K562 (cell line): ENCODE data around the gene MTPN. TPM values are rescaled to one million over a fixed set of nuclear protein-coding genes. Genes with fewer than 3 reads are reported as not detected.

ENCODE experiments used
- ATAC-seq: fragments of 200-7000 bp; cut with Tn5 transposase; 3 replicates; pipeline ENCODE4 v1.9.1; 2020; ENCODE audit warnings: moderate library complexity
- BruUV-seq: library from RNA; stranded (reverse); fragments of 400-500 nt; replicated peaks from 2 replicates; lab custom pipeline; 2021; lab: Mats Ljungman, UMichigan
- CTCF ChIA-PET: fragments of 300-600 bp; formaldehyde crosslinking; extraction: SDS; loops from one replicate; lab custom pipeline; 2021; ENCODE audit warnings: low intra/inter-chr PET ratio; lab: Yijun Ruan, JAX
- POLR2A ChIA-PET: fragments of 300-600, 350-650 bp; sonication (Branson Sonifier 250); formaldehyde crosslinking; extraction: SDS; loops from one replicate; lab custom pipeline; 2021; ENCODE audit warnings: antibody characterized with exemption, inconsistent platforms; lab: Yijun Ruan, JAX
- DNase-seq, 4 experiments: peaks; one replicate each; pipeline versions ENCODE4 v3.0.0 to v3.0.0-alpha.2; 2011 to 2018; ENCODE audit warnings: low spot score in 3 of 4, mixed read lengths in 3 of 4; ENCODE audit errors: extremely low read depth in 1 of 4
- FAIRE-seq: peaks from 2 replicates; lab custom pipeline; 2011; peaks lifted over from hg19 to GRCh38; lab: Jason Lieb, UNC
- H2AFZ ChIP-seq: 2 replicates; pipeline ENCODE4 v1.6.0; 2011; ENCODE audit warnings: low read depth, low read length, control low read depth, inconsistent platforms
- H3K27ac ChIP-seq: fragments of 200-600 bp; 3 replicates; pipeline ENCODE4 v1.8.0; 2011; ENCODE audit warnings: low read depth, mild to moderate bottlenecking, control low read depth, inconsistent platforms, low read length, moderate library complexity, mixed read lengths; ENCODE audit errors: extremely low read depth
- H3K27me3 ChIP-seq, 2 experiments: fragments of 300-600 bp in 1 of 2; 2 replicates in 1 of 2; 3 replicates in 1 of 2; pipeline versions ENCODE4 v1.6.0 to v1.8.0; 2011; ENCODE audit warnings: inconsistent platforms in 2 of 2, low read length in 2 of 2, mild to moderate bottlenecking in 1 of 2, mixed read lengths in 1 of 2, moderate library complexity in 1 of 2; ENCODE audit not compliant: control insufficient read depth in 2 of 2, insufficient read depth in 2 of 2
- H3K36me3 ChIP-seq: fragments of 300-600 bp; 3 replicates; pipeline ENCODE4 v1.8.0; 2011; ENCODE audit warnings: mild to moderate bottlenecking, low read length, inconsistent platforms; ENCODE audit not compliant: control insufficient read depth, insufficient read depth
- H3K4me1 ChIP-seq, 2 experiments: fragments of 200-600 bp in 1 of 2; replicated peaks in 1 of 2; 2 replicates in 1 of 2; 3 replicates in 1 of 2; pipeline versions ENCODE4 v1.5.1 to v1.8.0; 2011; ENCODE audit warnings: inconsistent platforms in 2 of 2, low read length in 2 of 2, mild to moderate bottlenecking in 1 of 2, mixed read lengths in 1 of 2, moderate library complexity in 1 of 2; ENCODE audit not compliant: control insufficient read depth in 2 of 2, insufficient read depth in 2 of 2
- H3K4me2 ChIP-seq: 2 replicates; pipeline ENCODE4 v1.6.1; 2011; ENCODE audit warnings: low read length, control low read depth, inconsistent platforms, mixed read lengths; ENCODE audit not compliant: insufficient read depth
- H3K4me3 ChIP-seq: fragments of 200-600 bp; sonication (generic), shearing (Covaris generic); 2 replicates; pipeline ENCODE4 v1.5.1; 2016; ENCODE audit warnings: control low read depth, inconsistent platforms
- H3K79me2 ChIP-seq: fragments of 200-600 bp; 3 replicates; pipeline ENCODE4 v1.8.0; 2011; ENCODE audit warnings: low read length, inconsistent platforms; ENCODE audit not compliant: control insufficient read depth, insufficient read depth
- H3K9ac ChIP-seq, 2 experiments: 2 replicates each; pipeline versions ENCODE4 v1.6.0 to v1.6.1; 2011; ENCODE audit warnings: low read depth in 2 of 2, low read length in 2 of 2, control low read depth in 1 of 2, inconsistent platforms in 1 of 2, mild to moderate bottlenecking in 1 of 2, mixed read lengths in 1 of 2; ENCODE audit not compliant: insufficient read depth in 1 of 2
- H3K9me1 ChIP-seq: one replicate; pipeline ENCODE4 v1.6.0; 2011; ENCODE audit warnings: inconsistent platforms, mild to moderate bottlenecking, low read length, moderate library complexity; ENCODE audit not compliant: control insufficient read depth, insufficient read depth
- H3K9me3 ChIP-seq: replicated peaks from 2 replicates; pipeline ENCODE4 v1.5.1; 2011; ENCODE audit warnings: low read depth, low read length, inconsistent platforms; ENCODE audit not compliant: control insufficient read depth, insufficient read depth
- H4K20me1 ChIP-seq: replicated peaks from 2 replicates; pipeline ENCODE4 v1.6.1; 2011; ENCODE audit warnings: low read length, inconsistent platforms, mixed read lengths; ENCODE audit not compliant: control insufficient read depth, insufficient read depth
- BACH1 ChIP-seq: fragments of 200-800 bp; sonication (Bioruptor generic); IDR thresholded peaks from 2 replicates; pipeline ENCODE4 v1.6.1; 2016; ENCODE audit warnings: missing genetic modification characterization, missing compliant biosample characterization
- C11orf30 ChIP-seq: fragments of 450-650 bp; IDR thresholded peaks from 2 replicates; pipeline ENCODE4 v1.6.1; 2016; ENCODE audit warnings: low read depth, mild to moderate bottlenecking
- CBFB ChIP-seq: sonication (generic); formaldehyde crosslinking; IDR thresholded peaks from 2 replicates; pipeline ENCODE4 v1.4.0; 2020; ENCODE audit warnings: mild to moderate bottlenecking, missing genetic modification reagents
- NCOA2 ChIP-seq, 2 experiments: fragments of 450-650 bp; IDR thresholded peaks; 2 replicates each; pipeline ENCODE4 v1.6.1; 2018; ENCODE audit warnings: mild to moderate bottlenecking in 2 of 2, moderate library complexity in 1 of 2; ENCODE audit not compliant: partially characterized antibody in 2 of 2
- PHF8 ChIP-seq: fragments of 200-600 bp; sonication (generic); IDR thresholded peaks from 2 replicates; pipeline ENCODE4 v1.6.1; 2012; ENCODE audit warnings: mixed run types, mild to moderate bottlenecking, inconsistent platforms, low read length, moderate library complexity, borderline replicate concordance
- POLR2G ChIP-seq: fragments of 200-400 bp; formaldehyde crosslinking; IDR thresholded peaks from 2 replicates; pipeline ENCODE4 v1.6.1; 2017; ENCODE audit warnings: low read depth, mild to moderate bottlenecking, antibody characterized with exemption, low read length, moderate library complexity
- POLR2H ChIP-seq: IDR thresholded peaks from 2 replicates; pipeline ENCODE4 v1.6.1; 2016; ENCODE audit warnings: missing genetic modification characterization, low read depth, mild to moderate bottlenecking, control low read depth, missing compliant biosample characterization, moderate library complexity
- RBFOX2 ChIP-seq: fragments of 200-400 bp; formaldehyde crosslinking; IDR thresholded peaks from 2 replicates; pipeline ENCODE4 v1.6.1; 2017; ENCODE audit warnings: low read depth, mild to moderate bottlenecking, low read length, moderate library complexity
- RBM25 ChIP-seq: fragments of 200-400 bp; formaldehyde crosslinking; IDR thresholded peaks from 2 replicates; pipeline ENCODE4 v1.6.1; 2018; ENCODE audit warnings: low read length, low read depth, moderate library complexity; ENCODE audit not compliant: severe bottlenecking
- XRCC5 ChIP-seq: fragments of 200-400 bp; formaldehyde crosslinking; IDR thresholded peaks from 2 replicates; pipeline ENCODE4 v1.6.1; 2017; ENCODE audit warnings: low read depth, mild to moderate bottlenecking, low read length
- ZNF316 ChIP-seq: fragments of 450-650 bp; IDR thresholded peaks from 2 replicates; pipeline ENCODE4 v1.6.1; 2016
- WGBS: fragments of 100-300 bp; shearing (Covaris generic); methylation state at CpG from one replicate; pipeline ENCODE4 v1.1.6; 2016; ENCODE audit warnings: low coverage, mixed read lengths; ENCODE audit not compliant: insufficient coverage; ENCODE audit errors: missing lambda C conversion rate; 5-methylcytosine and 5-hydroxymethylcytosine counted together
- in situ Hi-C: fragments of 300-500 bp; cut with MboI; formaldehyde crosslinking; loops from 4 replicates; pipeline ENCODE4 v1.15.0; 2018; ENCODE audit warnings: inconsistent platforms, mixed read lengths
- intact Hi-C: fragments of 100-400 bp; cut with micrococcal nuclease; formaldehyde crosslinking; loops from 2 replicates; pipeline ENCODE4 v1.14.2; 2022
- polyA plus RNA-seq, 8 experiments: library from polyadenylated mRNA; depleted of rRNA in 4 of 8; stranded (reverse) in 5 of 8; unstranded in 3 of 8; fragments of >200 nt; fragmentation: Nextera tagmentation in 2 of 8; fragmentation: Illumina TruSeq in 1 of 8; extraction: Ambion mirVana in 2 of 8; extraction: Trizol in 1 of 8; gene quantifications; 2 replicates each; pipeline versions ENCODE4 v1.2.1 to v1.2.3, GENCODE V29; 2011 to 2014; ENCODE audit warnings: inconsistent platforms in 1 of 8, missing spikeins in 1 of 8
- total RNA-seq, 7 experiments: library from RNA; depleted of rRNA in 6 of 7; stranded (reverse); fragments of >200 nt in 6 of 7; fragmentation: Illumina TruSeq in 2 of 7; extraction: Trizol in 2 of 7; gene quantifications; 2 replicates each; pipeline versions ENCODE4 v1.2.1 to v1.2.3, GENCODE V29; 2011 to 2021; ENCODE audit warnings: low replicate concordance in 1 of 7
- TF ChIP-seq, protein P1 (sequence below), 2 experiments: fragments of 450-650 bp; conservative IDR thresholded peaks; 2 replicates each; pipeline ENCODE4 v1.6.1; 2017; ENCODE audit warnings: mild to moderate bottlenecking in 2 of 2, moderate library complexity in 2 of 2

The MTPN gene
- total and polyA plus RNA-seq, 9 of the 15 experiments (the other 6 are each of a cell fraction or from before 2014, with no cell fraction given), result 68.5 to 261 (median 156) TPM

DNA sequence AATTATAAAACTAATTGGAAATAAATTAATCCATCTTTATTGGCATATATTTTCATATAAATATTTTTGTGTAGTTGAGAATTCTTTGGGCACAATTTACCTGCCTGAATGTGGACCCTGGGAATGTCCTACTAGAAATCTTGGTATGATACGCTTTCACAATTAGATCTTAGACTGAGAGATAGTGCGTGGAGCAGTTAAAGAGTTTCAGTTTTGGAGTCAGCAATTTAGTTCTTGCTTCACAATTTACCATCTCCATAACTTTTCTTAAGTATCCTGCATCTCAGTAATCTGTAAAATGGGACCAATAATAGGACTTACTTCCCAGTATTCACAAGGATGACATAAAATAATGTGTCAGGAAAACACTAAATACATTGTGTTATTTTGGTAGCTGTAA, 2.0 kb downstream of the MTPN start (continued):
- TF ChIP-seq POLR2H, result peak; percentile 41
- no peak for TF ChIP-seq XRCC5
- peak in 1 of 2 experiments; percentile 40 for TF ChIP-seq NCOA2 (IDR thresholded peaks at IDR 0.05; ENCODE audit: partially characterized antibody in 2 of 2)
- 0 out of 2 replicates have a peak, but pooled peaks have one; percentile 52 for TF ChIP-seq BACH1 (tag)
- TF ChIP-seq, protein P1, sequence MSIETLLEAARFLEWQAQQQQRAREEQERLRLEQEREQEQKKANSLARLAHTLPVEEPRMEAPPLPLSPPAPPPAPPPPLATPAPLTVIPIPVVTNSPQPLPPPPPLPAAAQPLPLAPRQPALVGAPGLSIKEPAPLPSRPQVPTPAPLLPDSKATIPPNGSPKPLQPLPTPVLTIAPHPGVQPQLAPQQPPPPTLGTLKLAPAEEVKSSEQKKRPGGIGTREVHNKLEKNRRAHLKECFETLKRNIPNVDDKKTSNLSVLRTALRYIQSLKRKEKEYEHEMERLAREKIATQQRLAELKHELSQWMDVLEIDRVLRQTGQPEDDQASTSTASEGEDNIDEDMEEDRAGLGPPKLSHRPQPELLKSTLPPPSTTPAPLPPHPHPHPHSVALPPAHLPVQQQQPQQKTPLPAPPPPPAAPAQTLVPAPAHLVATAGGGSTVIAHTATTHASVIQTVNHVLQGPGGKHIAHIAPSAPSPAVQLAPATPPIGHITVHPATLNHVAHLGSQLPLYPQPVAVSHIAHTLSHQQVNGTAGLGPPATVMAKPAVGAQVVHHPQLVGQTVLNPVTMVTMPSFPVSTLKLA (conservative IDR thresholded peaks at IDR 0.05), result 0 out of 4 replicates have a peak, but pooled peaks of 1 of the 2 experiments have one; percentile 31
- TF ChIP-seq POLR2G, result peak; percentile 31; the same call in 1 of the 2 replicates
- TF ChIP-seq RBM25, result peak; percentile 65
- peak; percentile 54 for TF ChIP-seq RBFOX2
- TF ChIP-seq, all 486 proteins: peak for 10

DNA sequence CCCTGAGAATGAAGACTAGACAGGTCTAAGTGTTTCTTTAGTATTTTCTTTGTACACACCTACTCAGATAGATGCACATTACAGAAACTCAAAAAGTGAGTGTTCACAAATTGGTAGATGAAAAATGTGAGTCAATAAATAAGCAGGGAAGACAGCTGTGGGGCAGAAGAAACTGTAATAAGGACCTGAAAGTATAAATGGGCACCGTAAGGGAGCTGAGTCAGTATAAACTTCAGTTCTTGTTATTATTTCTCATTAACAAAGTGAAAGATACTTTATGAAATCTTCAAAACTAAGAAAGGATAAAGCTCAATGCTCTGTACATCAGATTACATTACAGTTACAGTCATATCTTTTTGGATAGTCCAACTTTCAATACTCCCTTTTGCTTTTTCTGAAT, 2.5 kb downstream of the MTPN start:
- Histone ChIP-seq H3K27ac (peak overlapping the region; percentile 78), H3K9ac (peak overlapping the region in 1 of 2 experiments; percentile 82; a peak in 2 of 4 replicates), H3K27me3 (no peaks in the 10 kb centered on the region), H3K4me3 (peak overlapping the region; percentile 83), H2AFZ (no peak overlapping the region), H3K9me3 (no peaks in the 10 kb centered on the region), H3K36me3 (peaks cover 56% of the 10 kb centered on the region), H3K4me1 (peaks cover 12 to 49% of the 10 kb centered on the region in 2 experiments), H3K4me2 (peak overlapping the region; percentile 93), H4K20me1 (no peaks in the 10 kb centered on the region), H3K79me2 (peaks cover 76% of the 10 kb centered on the region), H3K9me1 (no peaks in the 10 kb centered on the region)
- FAIRE-seq, result no peak
- TF ChIP-seq CBFB (CRISPR knock-in tag), result no peak
- peak; percentile 44; the same call in 1 of the 2 replicates for TF ChIP-seq C11orf30
- TF ChIP-seq PHF8, result 0 out of 2 replicates have a peak, but pooled peaks have one; percentile 5
- peak; percentile 59 for TF ChIP-seq ZNF316
- TF ChIP-seq RBFOX2, result peak; percentile 63
- ChIA-PET CTCF (no interaction called here), POLR2A (interaction anchor here (0.7 to 3.0 kb wide), 6 partner anchors 8 to 410 kb away, joined by 3 to 14 read pairs (median 4); no protein-coding TSS in a partner anchor)
- DNase-seq, result no peak
- BruUV-seq, result no TSS peak
- WGBS, result 24% methylated on average over 1 of the region's 1 CpG
- intact Hi-C loops, result loop anchor here (2.0 to 10.0 kb wide), 2 partner anchors 32 to 50 kb away; no protein-coding TSS in a partner anchor
- no peak for ATAC-seq
- in situ Hi-C loops, result loop anchor here (25.0 kb wide), 1 partner anchor 1312 kb away; no protein-coding TSS in a partner anchor
